ENCODE data around the gene PTGR3.

PTGR3 gene

DNA sequence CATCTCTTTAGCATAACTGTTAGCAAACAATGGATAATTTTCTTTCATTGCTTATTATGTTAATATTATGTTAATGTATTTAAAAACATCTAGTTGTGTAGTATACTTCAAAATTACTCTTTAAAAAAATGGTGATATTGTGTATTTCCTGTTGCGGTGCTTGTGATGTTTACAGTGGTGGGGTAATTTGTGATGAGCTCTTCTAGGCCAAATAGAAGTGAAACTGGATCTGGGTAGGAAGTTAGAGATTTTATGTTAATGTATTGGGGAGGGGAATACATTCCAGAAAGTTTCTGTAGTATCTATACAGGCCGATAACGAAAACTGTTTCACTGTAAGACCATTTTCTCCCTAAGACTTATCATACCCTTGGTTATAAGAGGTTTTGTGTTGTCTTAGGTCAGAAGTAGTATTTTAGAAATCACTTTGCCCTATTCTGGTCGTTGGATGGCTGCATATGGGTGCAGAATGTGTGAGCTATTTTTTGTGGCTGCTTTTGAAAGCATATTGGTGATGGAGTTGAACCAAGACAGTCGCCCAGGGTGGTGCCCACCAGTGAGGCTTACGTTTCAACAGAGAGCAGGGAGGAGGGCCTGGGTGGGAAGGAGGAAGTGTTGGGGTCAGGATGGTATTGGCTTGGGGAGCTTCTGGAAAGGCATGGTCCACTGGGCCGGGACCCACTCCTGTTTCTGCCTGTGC is 7.4 kb upstream of the PTGR3 start:
- DNase-seq (ENCODE audit: low read depth in 4 of 4, low spot score in 1 of 4): no peak

GRCh38 chr18:75215663-75216062 is 6.7 kb upstream of the PTGR3 start:
- DNase-seq (ENCODE audit: low read depth in 4 of 4, low spot score in 1 of 4): no peak

GRCh38 chr18:75214766-75215510 is 6.0 kb upstream of the PTGR3 start:
- no peak for DNase-seq (ENCODE audit: low read depth in 4 of 4, low spot score in 1 of 4)

GRCh38 chr18:75214332-75214690 is 5.4 kb upstream of the PTGR3 start:
- DNase-seq (ENCODE audit: low read depth in 4 of 4, low spot score in 1 of 4): no peak

GRCh38 chr18:75213611-75214331 is 4.8 kb upstream of the PTGR3 start:
- DNase-seq (ENCODE audit: low read depth in 4 of 4, low spot score in 1 of 4): no peak

DNA sequence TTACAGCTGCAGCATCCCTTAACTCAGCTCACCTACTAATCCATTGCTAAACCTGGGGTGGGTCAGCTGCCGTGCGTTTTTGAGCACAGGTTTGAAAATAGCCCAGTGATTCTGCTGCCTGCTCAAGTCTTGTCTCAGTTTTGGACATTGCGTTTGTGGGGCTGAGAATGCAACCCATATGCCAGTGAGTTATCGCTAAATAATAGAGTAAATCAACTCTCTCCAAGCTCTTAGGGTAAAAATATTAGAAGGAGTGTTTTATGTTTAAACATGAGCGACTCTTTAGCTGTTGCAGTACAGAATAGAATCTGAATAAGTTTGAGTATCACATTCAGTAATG is 3.8 kb upstream of the PTGR3 start:
- no peak for DNase-seq (ENCODE audit: low read depth in 4 of 4, low spot score in 1 of 4)

GRCh38 chr18:75211953-75212750 is 3.2 kb upstream of the PTGR3 start:
- DNase-seq (ENCODE audit: low read depth in 4 of 4, low spot score in 1 of 4): peak in 1 of 4 experiments; percentile 18

DNA sequence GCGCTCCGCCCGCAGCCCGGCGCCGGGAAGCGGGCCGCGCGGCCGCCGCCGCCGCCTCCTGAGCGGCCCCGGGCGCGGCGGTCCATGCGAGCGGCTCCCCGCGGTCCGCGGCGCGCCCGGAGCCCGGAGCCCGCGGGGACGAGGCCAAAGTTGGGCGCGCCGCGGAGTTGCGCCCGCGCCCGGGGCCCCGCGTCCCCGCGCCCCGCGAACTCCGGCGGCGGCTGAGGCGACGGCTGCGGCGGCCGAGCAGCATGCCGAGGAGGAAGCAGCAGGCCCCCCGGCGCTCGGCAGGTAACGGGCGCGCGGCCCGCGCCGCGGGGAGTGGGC is 2.6 kb upstream of the PTGR3 start:
- DNase-seq (ENCODE audit: low read depth in 4 of 4, low spot score in 1 of 4): no peak

DNA sequence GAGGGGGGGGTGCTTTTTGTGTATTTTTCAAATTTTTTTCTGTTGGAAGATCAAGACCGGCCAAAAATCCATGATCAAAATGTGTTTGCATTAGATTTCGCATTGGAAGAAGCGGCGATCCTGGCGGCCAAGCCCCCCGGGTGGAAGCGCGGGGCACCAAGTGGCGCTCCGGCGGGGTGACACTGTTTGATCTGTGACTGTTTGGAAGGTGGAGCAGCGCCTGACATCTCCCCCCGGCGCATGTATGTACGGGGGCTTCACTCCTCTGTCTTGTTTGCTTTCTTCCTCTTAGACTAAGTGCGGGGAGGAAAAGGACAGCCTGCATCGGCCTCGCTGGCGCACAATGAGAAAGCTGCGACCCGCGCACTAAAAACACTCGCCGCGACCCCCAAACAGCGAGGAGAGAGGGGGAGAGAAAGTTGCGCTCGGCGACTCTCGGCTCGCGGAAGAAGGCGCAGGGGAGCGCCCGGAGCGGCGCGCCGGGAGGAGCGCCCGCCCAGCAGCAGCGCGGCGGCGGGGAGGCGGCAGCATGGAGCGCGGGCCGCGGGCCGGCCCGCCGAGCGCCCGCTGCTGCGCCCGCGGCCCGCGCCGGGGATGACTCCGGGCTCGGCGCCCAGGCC is 2.2 kb upstream of the PTGR3 start:
- DNase-seq (ENCODE audit: low read depth in 4 of 4, low spot score in 1 of 4): no peak

DNA sequence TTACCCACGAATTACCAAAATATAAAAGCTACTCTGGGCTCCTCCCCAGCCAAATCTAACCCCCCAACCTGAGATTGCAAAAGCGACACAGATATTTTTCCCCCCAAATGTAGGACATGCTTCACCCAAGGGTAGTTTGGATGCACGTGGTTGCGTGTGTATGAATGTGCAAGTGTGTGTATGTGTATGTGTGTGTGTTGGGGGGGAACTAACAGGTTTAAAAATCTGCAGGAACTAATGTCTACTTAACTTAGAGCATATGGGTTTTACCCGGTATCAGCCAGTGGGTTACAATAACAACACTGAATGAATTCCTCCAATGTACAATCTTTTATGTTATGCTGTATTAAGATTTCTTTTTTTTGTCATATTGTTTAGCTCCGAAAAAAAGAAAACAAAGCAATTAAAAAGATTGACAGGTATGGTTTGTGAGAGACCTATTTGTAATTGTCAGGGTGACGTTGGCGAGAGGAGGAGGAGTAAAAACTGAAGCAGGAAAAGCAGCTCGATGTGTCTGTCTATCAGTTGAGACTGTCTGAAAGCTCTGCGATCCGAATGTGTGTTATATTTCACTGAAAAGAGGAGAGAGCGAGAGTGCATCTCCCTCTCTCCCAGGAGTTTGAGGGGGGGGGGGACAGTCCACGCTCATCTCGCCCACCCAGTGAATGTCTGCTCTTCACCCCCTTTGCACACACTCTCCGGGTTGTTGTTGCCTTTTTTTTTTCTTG is 1.5 kb upstream of the PTGR3 start, which contains the start of gene TSHZ1:
TSHZ1 (plus strand) TSS at position 524 of the 728 bp plus-strand sequence. CDS start 1,080 bp downstream, outside the sequence.
- peak in 1 of 4 experiments; percentile 32 for DNase-seq (ENCODE audit: low read depth in 4 of 4, low spot score in 1 of 4)

GRCh38 chr18:75209951-75210258 is 966 bp upstream of the PTGR3 start:
- DNase-seq (ENCODE audit: low read depth in 4 of 4, low spot score in 1 of 4): no peak

GRCh38 chr18:75208836-75209128 is 157 bp downstream of the PTGR3 start:
- DNase-seq (ENCODE audit: low read depth in 4 of 4, low spot score in 1 of 4): no peak

- peak in 1 of 4 experiments; percentile 34 for DNase-seq (ENCODE audit: low read depth in 4 of 4, low spot score in 1 of 4)
These were observed 644 bp downstream of the PTGR3 start for GRCh38 chr18:75208155-75208835.

DNA sequence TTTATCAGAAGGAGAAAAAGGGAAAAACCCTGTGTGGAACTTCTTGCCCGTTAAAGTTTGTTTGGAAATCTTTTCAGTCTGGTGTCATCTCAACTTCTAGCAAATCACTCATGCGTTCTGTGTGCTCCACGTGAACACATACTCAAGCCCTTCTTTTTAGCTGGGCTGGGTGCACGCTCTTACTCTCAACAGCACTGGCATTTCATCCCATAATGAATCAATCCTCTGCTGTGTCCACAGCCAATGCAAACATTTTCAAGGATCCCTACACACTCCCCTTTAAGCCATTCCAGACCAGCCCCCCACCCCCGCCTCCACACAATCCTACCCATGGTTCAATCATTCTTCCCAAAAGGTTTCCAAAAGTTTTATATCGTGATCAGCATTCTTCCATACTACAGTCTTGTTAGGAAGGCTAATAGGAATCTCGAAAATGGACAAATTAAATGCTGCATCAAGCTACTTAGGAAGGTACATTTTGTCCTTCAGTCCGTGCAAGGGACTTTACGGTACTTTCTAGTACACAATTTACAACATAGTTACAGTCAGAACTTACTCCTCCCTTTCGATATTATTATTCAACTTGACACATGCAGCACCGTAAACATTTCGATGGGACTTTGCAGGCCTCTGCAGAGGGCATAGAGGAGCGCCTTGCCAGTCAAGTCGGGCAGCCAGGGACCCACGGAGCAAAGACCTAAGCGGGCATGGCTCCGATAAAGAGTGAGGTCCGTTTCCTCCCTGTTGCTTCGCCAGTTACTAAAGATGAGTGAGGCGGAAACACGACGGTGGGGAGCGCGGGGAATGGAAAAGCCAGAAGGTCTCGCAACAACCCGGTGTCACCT is 1.4 kb downstream of the PTGR3 start:
- DNase-seq (ENCODE audit: low read depth in 4 of 4, low spot score in 1 of 4): no peak

DNA sequence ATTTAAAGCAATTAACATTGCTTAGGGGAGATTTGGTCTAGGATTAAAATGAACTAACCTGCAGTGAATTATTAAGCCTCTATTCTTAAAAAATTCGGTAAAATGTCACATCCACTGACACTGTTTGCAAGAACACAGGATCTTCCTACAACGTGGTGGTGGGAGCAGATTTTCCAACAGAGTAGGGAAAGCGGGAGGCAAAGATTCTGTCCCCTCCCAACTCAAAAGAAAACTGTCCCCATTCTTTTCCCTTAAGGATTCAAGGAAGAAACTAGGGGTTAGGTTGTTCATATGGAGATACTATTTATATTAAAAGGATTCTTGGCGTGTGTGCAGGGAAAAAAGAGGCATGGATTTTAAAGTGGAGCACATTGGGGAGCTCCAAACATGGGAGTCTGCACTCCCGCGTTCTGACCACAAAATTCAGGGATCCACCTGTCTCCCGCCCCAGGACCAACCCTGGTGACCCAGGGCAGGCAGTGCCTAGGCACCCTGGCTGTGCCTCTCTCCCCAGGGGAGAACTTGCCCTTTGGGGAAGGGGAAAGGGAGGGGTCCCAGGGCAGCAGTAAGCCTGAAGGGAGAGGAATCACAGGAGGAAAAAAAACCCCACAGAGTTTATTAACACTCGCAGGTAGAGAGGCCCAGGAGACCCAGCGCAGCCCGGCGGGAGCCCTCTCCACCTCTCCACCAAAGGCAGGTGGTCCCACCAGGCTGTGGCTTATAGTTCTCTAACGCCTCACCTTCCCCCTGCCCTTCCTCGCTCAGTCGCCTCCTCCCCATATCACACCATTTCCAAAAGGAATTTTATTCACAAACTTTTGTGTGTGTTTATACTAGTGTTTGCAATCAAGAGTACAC is 2.3 kb downstream of the PTGR3 start:
- DNase-seq (ENCODE audit: low read depth in 4 of 4, low spot score in 1 of 4): no peak

DNA sequence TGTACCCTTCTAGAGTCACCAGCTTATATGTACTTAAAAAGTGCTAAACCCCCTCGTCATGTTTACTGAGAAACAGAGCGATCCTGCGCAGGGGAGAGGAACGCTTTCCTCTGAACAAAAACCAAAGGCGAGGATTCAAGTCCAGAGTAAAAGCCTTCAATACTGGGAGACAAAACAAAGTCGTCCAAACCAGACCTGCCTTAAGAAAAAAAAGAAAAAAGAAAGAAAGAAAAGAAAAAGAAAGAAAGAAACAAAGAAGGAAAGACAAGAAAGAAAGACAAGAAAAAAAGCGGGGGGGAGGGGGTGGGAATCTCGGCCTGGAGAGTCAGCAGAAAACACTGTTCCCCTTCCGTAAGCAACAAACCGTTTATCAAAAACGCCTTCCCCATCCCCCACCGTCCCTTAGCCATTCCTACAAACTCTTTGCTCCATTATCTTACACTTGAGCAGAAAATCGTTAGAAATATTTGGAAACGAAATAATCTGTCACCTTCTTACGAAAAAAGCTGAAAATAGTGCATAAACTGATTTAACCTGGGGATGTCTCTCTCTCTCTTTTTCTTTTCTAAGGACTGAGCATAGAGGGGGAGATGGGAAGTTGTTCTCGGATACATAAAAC is 3.3 kb downstream of the PTGR3 start:
- no peak for DNase-seq (ENCODE audit: low read depth in 4 of 4, low spot score in 1 of 4)

DNA sequence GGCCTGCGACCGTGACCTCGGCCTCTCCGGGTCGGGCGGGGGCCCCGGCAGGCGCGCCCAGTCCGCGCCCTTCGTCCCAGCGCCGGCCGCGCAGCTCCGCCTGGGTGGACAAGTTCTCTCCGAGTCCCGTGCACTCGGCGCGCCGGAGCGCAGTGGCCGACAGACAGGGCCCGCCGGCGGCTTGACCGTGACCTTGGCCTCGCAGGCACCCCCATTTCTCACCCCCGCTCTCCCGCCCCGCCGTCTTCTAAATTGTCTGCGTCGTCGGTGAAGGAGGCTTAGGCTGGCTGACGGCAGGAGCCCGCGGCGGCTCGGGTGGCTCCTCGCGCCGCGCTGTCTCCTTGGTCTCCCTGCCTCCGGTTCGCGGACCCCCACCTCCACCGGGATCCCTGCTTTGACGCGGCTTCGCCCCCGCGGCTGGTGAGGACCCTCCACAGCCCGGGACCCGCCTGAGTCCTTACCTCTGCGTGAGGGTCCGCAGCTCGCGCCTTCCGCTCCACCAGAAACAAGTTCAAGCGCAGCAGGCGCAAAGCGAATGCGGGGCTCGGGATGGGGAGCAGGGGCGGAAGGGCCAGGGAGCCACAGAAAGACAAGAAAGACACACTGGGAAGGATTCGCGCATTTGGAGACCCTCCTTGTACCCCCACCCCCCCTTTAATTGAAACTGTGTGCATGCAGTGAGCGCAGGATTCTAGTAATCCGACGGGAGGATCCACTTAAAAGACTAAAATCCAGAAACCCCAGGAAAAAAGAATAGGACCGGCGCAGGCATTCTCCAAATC is 4.0 kb downstream of the PTGR3 start:
- no peak for DNase-seq (ENCODE audit: low read depth in 4 of 4, low spot score in 1 of 4)

All from stimulated activated CD4-positive, alpha-beta T cell treated with anti-CD3 and anti-CD28 coated beads, Interleukin-1b, Interleukin-23, amount 100 ng/mL, for 24 hours (primary cell).